GM18498 (cell line): ENCODE data around the gene PANK4.
"Not testable (repeated sequence)": the region's sequence is repeated elsewhere in the genome, so short reads cannot be mapped to it uniquely, and the experiment has no call there.

Experiments used
- ATAC-seq: cut with Tn5 transposase; IDR thresholded peaks from one replicate; pipeline ENCODE4 v1.9.1; 2021; ENCODE audit warnings: mild to moderate bottlenecking, moderate library complexity; ENCODE audit not compliant: unreplicated experiment

PANK4 gene

DNA sequence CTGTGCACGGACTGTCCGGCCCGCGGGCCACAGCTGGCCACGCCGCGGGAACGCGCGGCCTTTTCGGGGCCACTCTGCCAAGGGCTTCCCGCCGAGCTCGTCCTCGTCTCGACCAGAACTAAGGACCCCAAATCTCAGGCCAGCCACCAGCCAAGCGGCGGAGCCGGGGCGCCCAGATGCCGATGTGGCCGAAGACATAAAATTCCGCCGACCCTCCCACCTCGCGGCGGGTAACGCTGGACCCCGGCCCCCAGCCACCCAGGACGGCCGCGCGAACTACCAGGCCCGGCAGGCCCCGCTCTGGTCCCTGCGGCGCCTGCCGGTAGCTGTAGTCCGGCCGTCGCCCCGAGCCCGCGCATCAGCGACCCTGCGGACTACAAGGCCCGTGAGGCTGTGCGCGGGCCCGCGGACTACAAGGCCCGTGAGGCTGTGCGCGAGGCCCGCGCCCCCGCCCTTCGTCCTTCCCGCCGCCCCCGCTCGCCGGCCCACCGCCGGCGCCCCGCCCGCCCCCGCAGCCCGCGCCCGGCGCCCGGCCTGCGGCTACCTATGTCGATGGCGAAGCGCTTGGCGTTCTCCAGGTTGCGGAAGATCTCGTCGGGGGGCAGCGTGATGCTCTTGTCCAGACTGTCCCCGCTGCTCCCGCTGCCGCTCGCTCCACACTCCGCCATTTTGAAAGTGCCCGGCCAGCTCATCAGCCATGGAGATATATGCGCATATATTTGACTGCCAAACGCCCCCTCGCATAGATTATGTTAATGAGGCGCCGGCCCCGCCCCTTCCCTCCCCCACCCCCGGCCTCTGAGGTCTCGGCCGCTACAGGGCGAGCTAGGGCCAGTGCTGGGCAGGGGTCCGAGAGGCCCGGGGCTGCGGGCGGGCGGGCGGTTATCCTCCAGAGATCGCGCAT is at the start of gene PANK4:
TSS of gene PANK4 (minus strand) at position 677 of the 904 bp plus-strand sequence. CDS start at position 668, 9 bp downstream.
- ATAC-seq, result peak; percentile 87

DNA sequence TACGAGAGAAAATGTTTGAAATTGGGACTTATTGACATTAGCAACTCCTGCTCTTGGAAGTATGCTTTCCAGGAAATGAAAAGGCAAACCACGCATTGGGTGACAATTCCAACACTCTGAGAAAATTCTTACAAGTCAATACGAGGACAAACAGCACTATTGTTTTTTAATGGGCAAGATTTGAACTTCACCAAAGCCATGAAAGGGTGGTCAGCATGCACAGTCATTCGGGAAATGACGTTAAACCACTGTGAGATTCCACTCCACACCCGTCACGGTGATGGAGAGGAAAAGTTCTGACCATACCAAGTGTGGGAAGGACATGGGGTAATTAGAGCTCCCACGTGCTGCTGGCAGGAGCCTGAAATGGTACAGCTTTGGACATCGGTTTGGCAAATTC is 48.0 kb upstream of the PANK4 start:
- ATAC-seq, result no peak

DNA sequence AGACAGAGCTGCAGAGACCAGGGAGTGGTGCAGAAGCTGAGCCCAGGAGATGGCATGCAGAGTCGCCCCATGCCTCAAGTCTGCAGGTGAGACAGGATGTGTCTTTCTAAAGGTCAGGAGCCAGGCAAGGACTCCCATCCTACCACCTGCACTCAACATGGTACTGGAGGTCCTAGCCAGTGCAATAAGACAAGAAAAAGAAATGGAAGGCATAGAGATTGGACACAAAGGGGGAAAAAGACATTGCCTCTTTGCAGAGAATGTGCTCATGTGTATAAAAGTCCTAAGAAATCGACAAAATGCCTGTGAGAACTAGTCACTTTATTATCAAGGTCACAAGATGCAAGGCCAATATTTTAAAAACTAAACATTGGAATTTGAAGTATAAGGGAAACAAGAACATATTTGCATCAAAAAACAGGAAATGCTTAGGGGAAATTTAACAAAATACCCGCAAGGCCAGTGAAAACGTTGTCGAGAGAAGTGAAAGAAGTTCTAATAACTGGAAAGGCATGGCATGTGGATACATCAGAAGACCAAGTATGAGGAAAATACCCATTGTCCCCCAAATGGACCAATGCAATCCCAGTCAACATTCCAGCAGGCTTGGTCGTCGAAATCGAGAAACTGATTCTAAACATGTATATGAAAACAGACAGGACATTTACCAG is 47.0 kb upstream of the PANK4 start:
- ATAC-seq, result no peak

DNA sequence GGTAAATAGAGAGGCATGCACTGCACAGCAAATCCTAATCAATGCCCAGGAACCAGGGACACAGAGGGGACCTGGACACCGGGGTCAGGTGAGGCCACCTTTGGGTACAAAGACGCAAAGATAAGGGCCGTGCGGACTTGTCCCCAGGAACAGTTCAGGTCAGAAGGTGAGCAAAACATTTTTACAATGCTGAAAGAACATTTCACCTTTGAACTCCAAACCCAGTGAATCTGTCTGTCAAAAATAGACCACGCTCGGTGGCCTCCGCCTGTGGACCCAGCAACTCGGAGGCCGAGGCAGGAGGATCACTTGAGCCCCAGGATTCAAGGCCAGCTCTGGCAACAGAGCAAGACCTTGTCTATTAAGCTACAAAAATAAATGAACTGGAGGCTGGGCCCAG is 45.0 kb upstream of the PANK4 start:
- no peak for ATAC-seq

DNA sequence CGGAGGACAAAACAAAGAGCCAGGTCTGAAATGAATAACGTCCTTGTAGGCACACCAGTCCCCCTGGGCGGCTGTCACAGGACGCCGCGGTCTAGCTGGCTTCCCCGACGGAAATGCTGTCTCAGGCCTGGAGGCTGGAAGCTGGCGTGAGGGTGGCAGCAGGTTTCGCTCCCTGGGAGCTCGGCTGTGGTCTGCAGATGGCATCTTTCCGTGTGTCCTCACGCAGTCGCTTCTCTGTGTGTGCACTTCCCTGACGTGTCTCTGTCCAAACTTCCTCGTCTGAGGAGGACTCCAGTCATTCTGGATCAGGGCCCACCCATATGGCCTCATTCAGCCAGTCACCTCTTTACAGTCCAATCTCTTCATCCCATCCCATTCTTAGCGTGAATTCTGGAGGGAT is 43.9 kb upstream of the PANK4 start:
- ATAC-seq, result no peak

DNA sequence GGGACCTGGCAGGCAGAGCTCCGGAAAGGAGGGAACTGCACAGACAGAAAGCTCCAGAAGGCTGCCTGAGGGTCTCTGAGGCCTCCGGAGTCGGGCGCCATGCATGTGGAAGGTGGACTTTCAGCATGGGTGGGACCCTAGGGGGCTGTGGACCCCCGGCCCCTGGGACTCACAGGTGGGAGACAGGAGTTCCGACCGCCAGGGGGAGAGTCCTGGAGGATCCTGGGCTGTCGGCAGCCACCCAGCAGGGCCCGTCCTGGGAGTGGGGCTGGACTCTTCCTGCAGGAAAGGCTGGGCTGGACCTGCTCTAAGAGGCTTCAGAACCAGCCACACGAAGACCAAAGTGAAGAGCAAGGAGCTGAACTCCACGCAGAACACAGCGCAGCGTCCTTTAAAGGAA is 43.3 kb upstream of the PANK4 start:
- ATAC-seq, result not testable (repeated sequence)

DNA sequence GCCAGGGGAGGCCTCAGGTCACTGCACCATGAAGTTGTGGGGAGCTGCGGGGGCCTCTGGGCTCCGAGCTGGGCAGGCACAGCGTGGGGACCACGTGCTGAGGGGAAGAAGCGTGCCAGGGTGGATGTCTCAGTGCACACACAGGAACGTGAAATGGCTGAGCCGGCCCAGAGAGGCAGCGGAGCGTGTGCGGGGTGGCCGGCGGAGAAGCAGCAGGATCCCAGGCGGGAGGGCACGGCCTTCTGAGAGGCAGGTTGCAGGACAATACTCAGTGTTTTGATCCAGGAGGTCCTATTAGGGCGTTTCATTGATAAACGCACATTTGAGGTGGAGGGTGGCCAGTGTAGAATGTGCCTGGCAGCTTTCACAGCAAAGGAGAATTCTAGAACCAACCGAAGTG is 42.7 kb upstream of the PANK4 start:
- no peak for ATAC-seq

DNA sequence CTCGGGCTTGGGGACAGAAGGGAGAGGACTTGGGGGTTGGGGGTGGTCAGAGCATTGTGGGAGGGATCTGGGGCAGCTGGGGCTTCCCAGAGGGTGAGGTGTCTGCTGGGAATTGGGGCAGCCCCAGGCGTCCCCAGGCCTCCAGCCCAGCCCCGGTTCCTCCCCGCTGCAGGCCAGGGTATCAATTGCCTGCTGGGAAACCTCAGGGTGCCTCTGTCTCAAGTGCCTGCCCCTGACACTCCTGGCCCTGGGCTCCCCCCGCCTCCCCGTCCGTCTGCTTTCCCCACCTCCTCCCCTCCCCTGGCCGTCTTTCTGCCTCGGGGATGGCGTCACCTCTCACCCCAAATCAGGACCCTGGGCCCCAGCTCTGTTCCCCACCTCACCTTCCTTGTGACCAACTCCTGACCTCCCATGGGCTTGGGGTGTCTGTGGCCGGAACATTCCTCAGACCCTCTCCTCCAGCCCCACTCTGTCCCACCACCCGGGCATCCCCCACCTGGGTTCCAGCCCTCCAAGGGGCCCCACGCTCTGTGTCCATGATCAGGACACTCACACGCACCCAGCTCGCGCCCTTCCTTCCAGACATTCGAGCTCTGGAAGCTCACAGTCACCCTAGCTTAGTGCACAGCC is 41.9 kb upstream of the PANK4 start:
- ATAC-seq, result not testable (repeated sequence)

DNA sequence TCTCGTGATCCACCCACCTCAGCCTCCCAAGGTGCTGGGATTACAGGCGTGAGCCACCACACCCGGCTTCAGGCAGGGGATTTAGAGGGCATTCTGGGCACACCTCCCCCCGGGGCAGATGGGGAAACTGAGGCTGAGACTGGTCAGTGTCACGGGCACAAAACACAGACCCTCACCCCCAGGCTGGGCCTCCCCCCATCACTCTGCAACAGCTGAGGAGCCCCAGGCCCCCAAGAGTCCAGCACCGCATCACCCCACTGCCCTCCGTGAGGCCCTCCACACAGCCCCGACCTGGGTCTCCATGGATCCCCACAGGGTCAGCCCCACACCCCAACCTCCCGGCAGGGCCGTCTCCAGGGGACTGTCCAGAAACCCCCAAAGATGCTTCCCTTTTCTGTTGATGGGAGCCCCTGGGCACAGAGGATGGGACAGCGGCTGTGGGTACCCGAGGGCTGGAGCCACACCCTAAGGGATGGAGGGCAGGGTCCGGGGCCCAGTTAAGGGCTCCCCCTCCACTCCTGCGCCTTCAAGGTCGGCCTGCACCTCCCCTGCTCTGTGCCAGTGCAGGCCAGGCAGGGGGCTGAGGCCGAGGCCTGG is 40.8 kb upstream of the PANK4 start:
- ATAC-seq, result no peak

DNA sequence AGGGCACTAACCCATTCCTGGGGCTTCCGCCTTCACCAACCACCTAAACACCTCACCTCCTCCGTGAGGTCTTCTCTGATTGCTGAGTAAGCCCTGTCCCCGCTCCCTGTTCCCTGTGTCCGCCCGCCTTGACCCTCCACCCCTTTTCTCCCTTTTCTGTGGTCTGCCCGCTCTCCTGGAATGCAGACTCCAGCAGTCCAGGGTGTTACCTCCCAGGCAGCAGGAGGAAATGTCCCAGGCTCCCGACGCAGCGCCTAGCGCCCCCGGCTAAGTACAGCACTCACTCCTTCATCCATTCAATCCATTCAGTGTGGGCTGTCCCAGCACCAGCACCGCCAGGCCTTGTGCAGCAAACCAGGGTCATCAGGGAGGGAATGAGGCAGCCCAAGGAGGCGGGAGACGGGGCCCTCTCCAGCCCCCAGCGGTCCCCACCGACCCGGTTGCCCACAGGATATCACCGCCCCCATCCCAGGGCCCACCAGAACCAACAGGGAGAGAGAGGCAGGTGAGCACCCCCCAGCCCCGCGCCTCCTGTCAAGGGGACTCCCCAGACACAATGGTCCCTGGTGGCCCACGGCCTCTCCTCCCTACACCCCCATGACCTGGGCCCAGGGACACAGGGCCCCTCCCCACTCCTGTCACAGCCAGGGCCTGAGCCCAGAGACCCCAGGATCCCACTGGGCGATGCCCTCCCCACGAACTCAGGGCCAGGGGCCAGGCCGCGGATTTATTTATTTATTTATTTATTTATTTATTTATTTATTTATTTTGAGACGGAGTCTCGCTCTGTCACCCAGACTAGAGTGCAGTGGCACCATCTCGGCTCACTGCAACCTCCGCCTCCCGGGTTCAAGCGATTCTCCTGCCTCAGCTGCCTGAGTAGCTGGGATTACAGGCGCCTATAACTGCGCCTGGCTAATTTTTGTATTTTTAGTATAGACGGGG is 40.0 kb upstream of the PANK4 start:
- ATAC-seq, result no peak

DNA sequence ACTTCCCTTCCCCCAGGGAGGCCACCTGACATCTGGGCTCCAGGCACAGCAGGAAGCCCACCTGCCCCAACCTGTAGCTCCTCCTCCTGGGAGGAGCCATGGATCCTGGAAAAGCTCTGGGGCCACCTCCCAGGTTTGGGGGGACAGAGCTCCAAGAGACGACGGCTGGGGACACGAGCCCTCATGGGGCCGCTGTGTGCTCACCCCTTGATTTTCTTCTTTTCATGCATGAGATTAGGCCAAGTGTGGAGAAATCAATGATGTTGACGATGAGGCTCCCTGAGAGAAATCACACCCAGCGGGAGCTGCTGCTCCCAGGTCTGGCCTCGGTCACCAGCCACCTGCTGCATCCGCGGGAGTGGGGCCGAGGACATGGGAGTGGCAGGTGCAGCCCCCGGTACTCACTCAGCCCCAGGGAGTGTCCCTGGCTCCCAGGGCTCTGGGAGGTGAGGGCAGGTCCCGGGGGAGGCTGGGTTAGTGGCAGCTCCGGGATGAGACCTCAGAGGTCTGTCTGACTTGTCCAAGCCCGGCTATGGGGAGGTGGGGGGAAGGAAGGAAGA is 38.5 kb upstream of the PANK4 start:
- no peak for ATAC-seq

DNA sequence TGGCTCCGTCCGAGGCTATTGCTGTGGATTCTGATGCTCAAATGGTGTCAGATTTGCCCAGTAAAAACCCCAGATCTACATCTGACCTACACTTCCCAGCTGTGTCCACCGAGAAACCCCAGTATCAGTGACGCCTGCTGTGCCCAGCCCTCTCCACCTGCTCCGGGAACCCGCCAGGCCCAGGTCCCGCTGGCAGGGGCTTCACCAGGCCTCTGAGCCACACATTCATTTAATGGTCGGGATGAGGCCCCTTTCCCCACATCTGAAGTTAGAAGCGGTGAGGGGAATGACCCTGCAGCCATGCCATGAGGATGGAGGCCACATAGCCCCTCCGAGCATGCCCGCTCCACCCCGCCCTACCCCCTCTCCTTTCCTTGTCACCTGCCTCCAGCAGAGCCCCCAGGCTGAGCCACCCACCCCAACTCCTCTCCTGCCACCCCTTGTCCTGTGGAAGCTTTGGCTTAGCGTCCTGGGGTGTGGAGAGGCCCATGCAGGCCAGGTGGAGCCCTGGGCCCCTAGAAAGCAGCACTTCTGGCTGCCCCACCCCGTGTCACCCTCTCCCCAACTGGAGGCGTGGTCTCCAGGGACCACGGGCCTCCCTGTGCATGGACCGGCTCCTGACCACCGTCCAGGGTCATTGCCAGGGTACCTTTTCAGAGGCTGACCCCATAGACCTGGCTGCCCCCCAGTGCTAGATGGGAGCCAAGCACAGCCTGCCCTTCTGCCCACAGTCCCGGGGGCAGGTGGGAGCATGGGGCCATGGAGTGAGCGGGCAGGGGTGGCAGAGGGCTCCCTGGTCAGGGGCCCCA is 37.8 kb upstream of the PANK4 start:
- ATAC-seq, result no peak

DNA sequence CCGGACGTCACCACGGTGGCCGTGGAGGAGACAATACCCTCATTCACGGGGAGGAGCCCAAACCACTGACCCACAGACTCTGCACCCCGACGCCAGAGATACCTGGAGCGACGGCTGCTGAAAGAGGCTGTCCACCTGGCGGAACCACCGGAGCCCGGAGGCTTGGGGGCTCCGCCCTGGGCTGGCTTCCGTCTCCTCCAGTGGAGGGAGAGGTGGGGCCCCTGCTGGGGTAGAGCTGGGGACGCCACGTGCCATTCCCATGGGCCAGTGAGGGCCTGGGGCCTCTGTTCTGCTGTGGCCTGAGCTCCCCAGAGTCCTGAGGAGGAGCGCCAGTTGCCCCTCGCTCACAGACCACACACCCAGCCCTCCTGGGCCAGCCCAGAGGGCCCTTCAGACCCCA is 36.8 kb upstream of the PANK4 start:
- no peak for ATAC-seq

DNA sequence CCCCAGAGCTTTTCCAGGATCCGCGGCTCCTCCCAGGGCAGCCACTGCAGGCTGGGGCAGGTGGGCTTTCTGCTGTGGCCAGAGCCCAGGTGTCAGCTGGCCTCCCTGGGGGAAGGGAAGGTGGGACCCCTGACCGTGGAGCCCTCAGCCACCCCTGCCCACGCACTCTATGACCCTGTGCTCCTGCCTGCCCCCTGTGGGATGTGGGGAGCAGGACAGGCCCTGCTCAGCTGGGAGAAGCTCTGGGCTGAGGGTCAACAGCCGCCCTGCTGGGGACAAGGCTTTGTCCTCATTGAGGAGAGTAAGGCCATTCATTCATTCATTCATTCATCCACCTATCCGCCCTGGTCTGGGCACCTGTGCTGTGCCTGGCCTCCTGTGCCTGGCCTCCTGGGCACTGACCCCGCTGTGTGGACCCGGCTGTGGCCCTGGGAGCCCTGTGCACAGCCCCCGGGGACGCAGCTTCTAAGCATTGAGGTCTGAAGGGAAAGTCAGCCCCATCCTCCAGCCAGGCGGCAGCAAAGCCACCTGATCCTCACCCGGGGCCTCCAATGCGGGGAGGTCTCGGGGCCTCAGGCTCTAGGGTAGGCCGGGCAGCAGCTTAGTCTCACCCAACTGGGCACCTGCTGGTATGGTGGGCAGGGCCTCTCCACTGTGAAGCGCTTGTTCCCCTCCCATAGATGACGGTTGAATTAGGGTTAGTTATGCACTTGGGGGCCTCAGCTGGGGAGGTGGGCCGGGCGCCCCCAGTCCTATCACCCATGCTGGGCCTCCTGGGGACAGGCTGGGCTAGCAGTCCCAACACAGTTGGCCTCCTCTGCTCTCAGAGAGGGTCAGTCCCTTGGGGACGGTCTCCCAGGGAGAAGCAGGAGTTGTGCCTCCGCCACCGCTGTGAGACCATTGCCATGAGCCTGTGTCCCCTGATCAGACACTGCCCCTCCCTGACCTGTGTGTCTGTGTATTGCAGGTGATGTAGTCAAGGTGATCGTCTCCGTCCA is 35.8 kb upstream of the PANK4 start:
- no peak for ATAC-seq

DNA sequence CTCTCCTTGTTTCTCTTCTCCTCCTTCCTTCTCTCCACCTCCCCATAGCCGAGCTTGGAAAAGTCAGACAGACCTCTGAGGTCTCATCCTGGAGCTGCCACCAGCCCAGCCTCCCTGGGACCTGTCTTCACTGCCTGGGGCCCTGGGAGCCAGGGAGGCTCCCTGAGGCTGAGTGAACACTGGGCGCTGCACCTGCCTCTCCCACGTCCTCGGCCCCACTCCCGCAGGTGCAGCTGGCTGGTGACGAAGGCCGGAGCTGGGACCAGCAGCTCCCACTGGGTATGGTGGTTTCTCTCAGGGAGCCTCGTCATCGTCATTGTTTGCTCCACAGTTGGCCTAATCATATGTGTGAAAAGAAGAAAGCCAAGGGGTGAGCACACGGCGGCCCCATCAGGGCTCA is 35.0 kb upstream of the PANK4 start:
- ATAC-seq, result no peak

DNA sequence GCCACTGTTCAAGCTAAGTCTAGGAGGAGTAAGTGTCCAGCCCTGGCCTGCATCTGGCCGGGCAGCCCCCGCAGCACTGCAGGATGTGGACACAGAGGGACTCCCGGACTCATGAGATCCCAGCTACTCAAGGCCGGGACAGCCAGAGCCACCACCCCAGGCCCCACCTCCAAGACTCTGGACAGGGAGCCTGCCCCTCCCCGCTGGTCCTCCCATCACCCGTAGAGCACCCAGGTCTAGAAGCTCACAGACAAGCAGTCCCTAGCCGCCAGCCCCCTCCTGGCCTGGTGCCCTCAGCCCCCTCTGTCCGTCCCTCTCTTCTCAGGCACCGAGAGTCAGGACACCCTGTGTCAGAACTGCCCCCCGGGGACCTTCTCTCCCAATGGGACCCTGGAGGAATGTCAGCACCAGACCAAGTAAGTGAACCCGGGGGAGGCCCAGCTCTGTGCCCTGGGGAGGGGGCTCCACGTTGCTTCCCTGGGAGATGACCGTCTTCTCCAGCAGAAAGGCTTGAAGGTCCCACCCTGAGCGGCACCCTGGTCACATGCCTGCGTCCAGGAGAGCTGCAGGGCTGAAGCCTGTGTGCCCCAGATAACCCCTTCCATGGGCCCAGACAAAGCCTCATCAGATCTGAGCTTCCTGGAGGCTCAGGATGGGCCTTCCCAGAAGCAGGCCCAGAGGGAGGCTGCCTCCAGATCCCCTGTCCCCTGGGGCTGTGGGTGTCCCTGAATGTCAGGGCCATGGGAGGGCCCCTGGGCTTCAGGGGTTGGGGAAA is 34.1 kb upstream of the PANK4 start:
- ATAC-seq, result no peak
